OCI-LY7 (cell line): ENCODE results near the gene ZNF716. TPM values are rescaled to one million over a fixed set of nuclear protein-coding genes. Genes with fewer than 3 reads are reported as not detected.
"Not testable (repeated sequence)": the region's sequence is repeated elsewhere in the genome, so short reads cannot be mapped to it uniquely, and the experiment has no call there.

ENCODE experiments used
- BruUV-seq: library from RNA; stranded (reverse); fragments of 400-500 nt; replicated peaks from 2 replicates; lab custom pipeline; 2021; lab: Mats Ljungman, UMichigan
- CTCF ChIA-PET: fragments of 300-600 bp; sonication (Branson Sonifier 250); formaldehyde crosslinking; loops from one replicate; lab custom pipeline; 2022; ENCODE audit warnings: antibody characterized with exemption; ENCODE audit not compliant: unreplicated experiment; lab: Charles Lee
- POLR2A ChIA-PET: fragments of 300-600 bp; sonication (Branson Sonifier 250); formaldehyde crosslinking; loops from one replicate; lab custom pipeline; 2022; ENCODE audit warnings: antibody characterized with exemption; lab: Charles Lee
- DNase-seq: peaks from one replicate; pipeline ENCODE4 v3.0.0-alpha.2; 2015; ENCODE audit warnings: low spot score
- H2AFZ ChIP-seq: fragments of 200-600 bp; sonication (generic), shearing (Covaris generic); 2 replicates; pipeline ENCODE4 v1.6.1; 2014; ENCODE audit warnings: mild to moderate bottlenecking, antibody characterized with exemption, low read length, moderate library complexity
- H3K27ac ChIP-seq: fragments of 200-600 bp; sonication (generic); 2 replicates; pipeline ENCODE4 v1.5.1; 2014; ENCODE audit warnings: mixed run types, low read depth, mild to moderate bottlenecking, moderate library complexity, low read length, inconsistent platforms; ENCODE audit not compliant: poor library complexity, severe bottlenecking
- H3K36me3 ChIP-seq: fragments of 200-600 bp; sonication (generic); 2 replicates; pipeline ENCODE4 v1.6.1; 2014; ENCODE audit warnings: mild to moderate bottlenecking, antibody characterized with exemption, low read length, moderate library complexity, mixed read lengths; ENCODE audit not compliant: insufficient read depth
- H3K4me1 ChIP-seq: fragments of 200-600 bp; sonication (generic); 2 replicates; pipeline ENCODE4 v1.5.1; 2014; ENCODE audit warnings: mild to moderate bottlenecking, low read length; ENCODE audit not compliant: insufficient read depth, poor library complexity, severe bottlenecking
- H3K4me2 ChIP-seq: fragments of 200-600 bp; sonication (generic); 2 replicates; pipeline ENCODE4 v1.6.1; 2014; ENCODE audit warnings: mild to moderate bottlenecking, low read length
- H3K4me3 ChIP-seq: fragments of 200-600 bp; sonication (generic); 2 replicates; pipeline ENCODE4 v1.5.1; 2014; ENCODE audit warnings: mild to moderate bottlenecking, low read depth, low read length; ENCODE audit not compliant: poor library complexity, severe bottlenecking
- H3K79me2 ChIP-seq: fragments of 200-600 bp; sonication (generic); 2 replicates; pipeline ENCODE4 v1.6.1; 2016; ENCODE audit warnings: low read depth, mild to moderate bottlenecking, low read length, moderate library complexity, mixed read lengths; ENCODE audit not compliant: insufficient read depth
- H3K9me2 ChIP-seq: fragments of 200-600 bp; sonication (generic); 2 replicates; pipeline ENCODE4 v1.6.1; 2016; ENCODE audit warnings: mild to moderate bottlenecking, low read length, mixed read lengths; ENCODE audit not compliant: insufficient read depth
- H3K9me3 ChIP-seq: fragments of 200-600 bp; sonication (generic); 2 replicates; pipeline ENCODE4 v1.6.1; 2014; ENCODE audit warnings: mild to moderate bottlenecking, mixed run types, low read length, mixed read lengths
- H4K20me1 ChIP-seq: fragments of 200-600 bp; sonication (generic); 2 replicates; pipeline ENCODE4 v1.6.1; 2014; ENCODE audit warnings: mild to moderate bottlenecking, antibody characterized with exemption, low read length, moderate library complexity, mixed read lengths; ENCODE audit not compliant: insufficient read depth
- CTCF ChIP-seq: fragments of 200-600 bp; sonication (generic); conservative IDR thresholded peaks from 2 replicates; pipeline ENCODE4 v1.5.1; 2014; ENCODE audit warnings: mild to moderate bottlenecking, antibody characterized with exemption, low read length, moderate library complexity, mixed read lengths
- EZH2phosphoT487 ChIP-seq: fragments of 200-600 bp; sonication (generic); IDR thresholded peaks from 2 replicates; pipeline ENCODE4 v1.6.1; 2018; ENCODE audit warnings: low read depth, borderline replicate concordance, mild to moderate bottlenecking, mixed run types, antibody characterized with exemption, low read length, moderate library complexity, mixed read lengths
- intact Hi-C: fragments of 100-400 bp; cut with micrococcal nuclease; formaldehyde crosslinking; loops from one replicate; pipeline ENCODE4 v1.10.0; 2022; ENCODE audit not compliant: unreplicated experiment
- total RNA-seq, 2 experiments: library from RNA; depleted of rRNA in 1 of 2; stranded (reverse); fragments of >200 nt in 1 of 2; shearing (Covaris generic) in 1 of 2; gene quantifications; 2 replicates each; pipeline ENCODE4 v1.2.3, GENCODE V29; 2014 to 2022

The ZNF716 gene
- total RNA-seq, 2 experiments from 2014 or later: not detected

- H3K36me3 ChIP-seq: no peaks in the 10 kb centered on the region
- no peak for DNase-seq
- no peaks in the 10 kb centered on the region for H4K20me1 ChIP-seq
- no peaks in the 10 kb centered on the region for H3K79me2 ChIP-seq
- H3K27ac ChIP-seq: no peak overlapping the region
- no peak overlapping the region for H3K4me3 ChIP-seq
- intact Hi-C loops: no loop called here
- no peak for TF ChIP-seq CTCF
- H3K9me2 ChIP-seq: no peaks in the 10 kb centered on the region
- POLR2A ChIA-PET: no interaction called here
- CTCF ChIA-PET: no interaction called here
- H3K4me1 ChIP-seq: no peaks in the 10 kb centered on the region
- H3K4me2 ChIP-seq: no peak overlapping the region
- peaks cover 2% of the 10 kb centered on the region; the same call in 1 of the 2 replicates for H3K9me3 ChIP-seq
- BruUV-seq: no TSS peak
- H2AFZ ChIP-seq: no peak overlapping the region
Measured at GRCh38 chr7:57437581-57437980, 12.4 kb upstream of the ZNF716 start.

- Histone ChIP-seq H3K36me3 (no peaks in the 10 kb centered on the region), H3K79me2 (no peaks in the 10 kb centered on the region), H3K4me3 (no peak overlapping the region), H3K4me1 (no peaks in the 10 kb centered on the region), H4K20me1 (no peaks in the 10 kb centered on the region), H3K4me2 (no peak overlapping the region), H2AFZ (no peak overlapping the region), H3K27ac (no peak overlapping the region), H3K9me3 (no peaks in the 10 kb centered on the region), H3K9me2 (no peaks in the 10 kb centered on the region)
- no TSS peak for BruUV-seq
- ChIA-PET CTCF (no interaction called here), POLR2A (no interaction called here)
- TF ChIP-seq CTCF: no peak
- no peak for TF ChIP-seq EZH2phosphoT487
- intact Hi-C loops: no loop called here
- no peak for DNase-seq
Measured at GRCh38 chr7:57438244-57438643, 11.7 kb upstream of the ZNF716 start.

GRCh38 chr7:57443567-57443966, 6.4 kb upstream of the ZNF716 start:
- H2AFZ ChIP-seq: no peak overlapping the region
- H3K4me2 ChIP-seq: no peak overlapping the region
- H3K27ac ChIP-seq: no peak overlapping the region
- no peaks in the 10 kb centered on the region for H3K4me1 ChIP-seq
- H4K20me1 ChIP-seq: no peaks in the 10 kb centered on the region
- no peaks in the 10 kb centered on the region for H3K79me2 ChIP-seq
- no peaks in the 10 kb centered on the region for H3K9me2 ChIP-seq
- H3K4me3 ChIP-seq: no peak overlapping the region
- TF ChIP-seq EZH2phosphoT487 (no peak), CTCF (no peak)
- no peaks in the 10 kb centered on the region for H3K36me3 ChIP-seq
- intact Hi-C loops: no loop called here
- DNase-seq: no peak
- no TSS peak for BruUV-seq
- no peaks in the 10 kb centered on the region for H3K9me3 ChIP-seq
- ChIA-PET CTCF (no interaction called here), POLR2A (no interaction called here)

GRCh38 chr7:57469186-57469828, 19.3 kb downstream of the ZNF716 start:
- H2AFZ ChIP-seq, intact Hi-C loops, H4K20me1 ChIP-seq, POLR2A ChIA-PET, H3K4me3 ChIP-seq, H3K36me3 ChIP-seq, CTCF ChIA-PET, H3K4me1 ChIP-seq, H3K4me2 ChIP-seq, DNase-seq, H3K27ac ChIP-seq, BruUV-seq, H3K9me2 ChIP-seq, H3K79me2 ChIP-seq: not testable (repeated sequence)
- H3K9me3 ChIP-seq: peaks cover 12% of the 10 kb centered on the region; the same call in 1 of the 2 replicates
